Ecto neural progenitor cell (in vitro differentiated cells): ENCODE results near the gene RAB6B.

Experiments used
- DNase-seq: peaks from one replicate; pipeline ENCODE4 v3.0.0-alpha.2; 2018; ENCODE audit warnings: low spot score

Gene RAB6B

GRCh38 chr3:133855772-133856171 lies 39.9 kb downstream of the RAB6B start:
- DNase-seq: no peak

GRCh38 chr3:133855002-133855370 lies 40.7 kb downstream of the RAB6B start:
- no peak for DNase-seq

GRCh38 chr3:133854264-133855001 lies 41.2 kb downstream of the RAB6B start:
- DNase-seq: no peak

- DNase-seq: no peak
Measured at GRCh38 chr3:133853925-133854227, 41.8 kb downstream of the RAB6B start.

DNA sequence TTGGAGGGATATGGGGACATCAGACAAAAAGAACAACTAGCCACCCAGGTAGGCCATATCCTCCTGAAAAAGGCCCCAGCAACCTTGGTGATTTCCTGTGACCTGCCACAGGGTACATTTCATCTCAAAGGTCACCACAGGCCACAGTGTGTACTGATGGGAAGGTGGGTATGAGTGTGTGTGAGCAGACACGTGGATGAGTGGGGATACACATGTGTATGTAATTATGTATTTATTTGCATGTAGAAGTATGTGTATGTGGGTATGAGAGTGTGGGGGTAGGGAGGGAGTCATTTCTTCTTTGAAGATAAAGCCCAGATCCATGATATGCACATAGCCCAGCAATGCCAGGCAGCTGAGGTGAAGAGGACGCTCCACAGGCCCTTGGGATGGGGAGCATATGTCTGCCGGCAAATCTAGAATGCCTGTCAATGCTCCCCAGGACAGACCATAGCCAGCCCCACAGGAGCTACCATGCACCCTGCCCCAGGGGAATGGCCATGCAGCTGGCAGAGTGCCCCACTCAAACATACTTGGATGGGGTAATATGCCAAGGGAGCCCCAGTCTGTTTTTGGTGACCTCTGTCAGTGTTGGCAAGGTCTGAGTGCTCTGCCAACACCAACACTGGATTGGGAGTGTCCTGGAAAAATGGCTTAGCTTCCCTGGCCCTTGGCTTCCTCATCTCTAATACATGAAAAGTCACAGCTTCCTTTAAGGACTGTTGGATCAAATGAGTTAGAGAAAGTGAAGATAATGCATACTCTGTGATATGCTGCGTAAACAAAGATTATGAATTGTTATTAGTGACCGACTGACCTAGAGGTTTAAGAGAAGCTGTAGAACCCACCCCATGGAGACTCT lies 42.4 kb downstream of the RAB6B start:
- no peak for DNase-seq

DNA sequence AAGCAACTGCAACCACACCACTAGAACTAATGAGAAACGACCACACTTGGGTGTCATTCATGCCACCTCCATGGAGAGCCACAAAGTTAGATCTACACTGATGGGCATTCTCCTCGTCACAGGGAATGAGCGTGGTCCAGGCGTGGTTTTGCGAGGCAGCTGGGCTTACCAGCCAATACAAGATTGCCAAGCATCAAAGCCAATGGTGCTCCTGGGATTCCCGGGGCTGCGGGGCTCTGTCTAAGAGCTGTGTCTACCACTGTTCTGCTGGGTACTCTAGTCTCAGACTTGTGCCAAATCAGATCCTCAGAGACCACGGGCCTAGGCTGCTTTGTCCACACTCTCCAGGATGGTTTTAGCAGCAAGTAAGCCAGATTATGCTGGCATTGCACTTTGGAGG lies 43.8 kb downstream of the RAB6B start:
- DNase-seq: no peak

DNA sequence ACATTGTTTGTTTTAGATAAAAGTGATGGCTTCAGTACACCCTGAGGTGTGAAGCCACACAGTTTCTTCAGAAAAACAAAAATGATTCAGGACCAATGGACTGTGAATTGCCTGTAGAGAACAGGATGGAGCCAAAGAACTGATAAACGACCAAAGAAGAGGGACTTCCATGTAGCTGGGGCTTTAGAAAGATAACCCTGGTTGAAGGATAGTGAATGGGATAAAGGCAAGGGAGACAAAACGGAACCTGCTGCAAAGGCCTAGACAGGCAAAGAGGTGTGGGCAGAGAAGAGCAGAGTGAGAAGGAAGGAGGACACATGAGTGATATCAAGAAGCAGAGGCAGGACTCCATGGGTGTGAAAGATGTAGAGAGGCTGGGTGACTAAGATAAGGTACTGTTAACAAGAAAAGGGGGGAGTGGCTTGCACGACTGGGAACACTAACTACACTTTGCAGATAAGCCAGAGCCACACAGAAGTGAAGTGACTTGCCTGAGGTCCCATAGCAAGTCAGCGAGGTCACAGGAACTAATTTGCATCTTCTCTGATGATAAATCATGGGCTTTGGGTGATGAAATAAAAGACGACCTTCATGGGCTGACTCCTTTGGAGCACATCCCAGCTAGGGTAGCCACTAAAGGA lies 44.3 kb downstream of the RAB6B start:
- DNase-seq: no peak

DNA sequence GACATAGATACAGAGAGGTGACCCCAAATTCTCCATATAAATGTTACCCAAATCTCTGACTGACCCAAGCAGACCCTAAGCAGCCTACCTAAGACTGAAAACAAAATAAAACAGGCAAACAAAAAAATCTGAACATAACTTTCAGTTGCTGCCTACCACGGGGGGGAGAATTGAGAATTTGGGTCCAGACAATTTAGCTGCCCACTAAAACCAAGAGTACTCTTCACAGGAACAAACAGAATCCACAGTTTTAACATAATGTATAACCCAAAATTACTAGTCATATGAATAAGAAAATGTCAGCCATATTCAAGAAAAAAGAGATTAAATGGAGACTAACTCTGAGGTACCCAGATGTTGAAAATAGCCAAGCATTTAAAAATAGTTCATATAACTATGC lies 45.6 kb downstream of the RAB6B start:
- DNase-seq: no peak

DNA sequence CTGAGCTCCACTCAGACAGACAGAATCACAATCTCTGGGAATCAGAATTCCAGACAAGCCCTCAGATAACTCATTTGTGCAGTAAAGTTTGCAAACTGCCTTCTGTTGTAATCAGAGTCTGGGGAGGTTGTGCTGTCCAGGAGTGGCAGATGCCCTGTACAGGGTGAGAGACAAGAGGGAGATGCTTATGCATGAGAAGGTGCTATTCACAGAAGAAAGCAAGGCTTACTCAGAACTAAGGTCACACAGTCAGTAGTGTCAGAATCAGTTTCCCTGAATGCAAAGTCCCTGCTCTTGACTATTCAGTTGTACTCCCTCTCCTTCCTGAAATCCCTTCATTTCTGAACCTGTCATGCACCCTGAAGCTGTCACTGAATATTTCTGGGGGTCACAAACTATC lies 46.3 kb downstream of the RAB6B start:
- no peak for DNase-seq

GRCh38 chr3:133845127-133845526 lies 50.6 kb downstream of the RAB6B start:
- no peak for DNase-seq

GRCh38 chr3:133843634-133844033 lies 52.0 kb downstream of the RAB6B start:
- no peak for DNase-seq

DNA sequence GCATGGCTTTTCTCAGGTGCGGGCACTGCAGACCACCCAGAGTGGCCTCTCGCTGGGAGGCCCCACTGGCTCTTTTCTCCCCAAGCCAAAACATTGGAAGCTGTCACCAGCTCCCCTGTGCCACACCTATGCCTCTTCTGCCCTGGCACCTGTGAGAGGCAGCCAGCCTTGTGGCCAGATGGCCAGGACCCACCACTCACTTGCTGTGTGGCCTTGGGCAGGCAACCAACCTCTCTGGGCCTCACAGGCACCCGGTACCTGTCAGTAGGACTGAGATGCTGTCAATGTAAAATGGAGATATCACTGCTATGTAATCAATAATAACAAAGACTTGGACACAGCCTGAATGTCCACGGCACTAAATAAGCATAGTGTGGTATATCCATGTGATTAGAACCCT lies 53.5 kb downstream of the RAB6B start:
- DNase-seq: no peak

- no peak for DNase-seq
Measured at GRCh38 chr3:133841196-133841595, 54.5 kb downstream of the RAB6B start.

DNA sequence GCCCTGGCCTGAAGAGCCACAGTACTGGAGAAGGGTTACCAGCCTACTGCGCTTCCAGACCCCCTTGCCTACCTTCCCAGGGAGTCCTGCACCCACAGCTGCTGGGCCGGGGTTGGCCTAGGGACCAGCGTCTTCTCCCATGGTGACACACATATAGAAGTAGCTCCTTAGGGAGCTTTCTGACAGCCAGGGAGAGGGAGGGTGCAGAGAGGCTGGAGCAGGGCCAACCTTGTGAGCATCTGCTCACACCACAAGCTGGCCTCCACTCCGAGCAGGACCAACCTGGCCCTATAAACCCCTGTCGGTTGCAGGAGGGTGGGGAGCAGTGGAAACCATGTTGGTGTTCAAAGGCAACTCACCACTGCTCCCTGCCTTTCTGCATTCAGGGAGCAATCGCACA lies 54.9 kb downstream of the RAB6B start:
- no peak for DNase-seq

GRCh38 chr3:133840055-133840737 lies 55.5 kb downstream of the RAB6B start:
- DNase-seq: no peak

DNA sequence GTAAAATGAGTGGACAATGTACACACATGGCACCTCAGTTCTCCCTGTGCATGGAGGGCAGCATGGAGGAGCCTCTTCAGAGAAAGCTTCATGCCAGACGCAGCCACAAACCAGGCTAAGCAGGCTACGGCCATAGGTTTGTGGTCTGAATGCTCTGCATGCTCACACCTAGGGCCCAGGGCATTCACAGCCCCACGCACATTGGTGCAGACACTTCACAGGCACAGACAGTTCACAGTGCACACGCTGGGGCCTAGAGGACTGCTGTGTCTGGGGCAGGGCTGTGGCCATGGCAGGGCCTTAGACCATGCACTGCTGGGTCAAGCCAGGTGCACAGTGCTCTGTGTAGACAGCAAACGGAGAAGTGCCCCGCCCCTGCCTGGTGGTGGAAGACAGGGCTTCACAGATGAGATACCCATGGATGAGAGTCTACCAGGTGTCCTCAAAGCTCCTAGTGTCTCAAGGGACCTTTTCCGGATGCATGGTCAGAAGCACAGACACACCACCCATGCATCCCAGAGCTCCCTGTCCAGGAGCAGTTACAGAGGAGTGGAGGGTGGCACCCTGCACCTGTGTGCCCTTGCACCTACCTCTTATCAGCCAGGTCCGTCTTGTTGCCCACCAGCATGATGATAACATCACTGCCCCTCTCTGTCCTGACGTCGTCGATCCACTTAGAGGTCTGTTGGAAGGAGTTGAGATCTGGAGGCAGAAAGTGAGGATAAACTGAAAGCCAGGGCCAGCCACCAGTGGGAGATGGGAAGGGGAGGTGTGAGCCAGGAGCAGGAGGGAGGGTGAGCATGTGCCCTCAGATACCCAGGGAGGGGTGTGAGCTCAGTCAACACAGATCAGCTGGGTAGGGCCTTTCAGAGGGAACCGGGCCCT lies 56.5 kb downstream of the RAB6B start:
- no peak for DNase-seq

GRCh38 chr3:133838296-133838789 lies 57.3 kb downstream of the RAB6B start:
- DNase-seq: no peak

- DNase-seq: peak; percentile 16
Measured at GRCh38 chr3:133837487-133838295, 58.0 kb downstream of the RAB6B start.

- DNase-seq: peak; percentile 33
Measured at GRCh38 chr3:133836497-133837158, 59.1 kb downstream of the RAB6B start.

- DNase-seq: peak; percentile 21
Measured at GRCh38 chr3:133835961-133836360, 59.7 kb downstream of the RAB6B start.
